ENCODE measurements around the gene LRBA.

The LRBA gene

GRCh38 chr4:150822407-150822806, 192.7 kb downstream of the LRBA start:
- H3K27ac ChIP-seq (ENCODE audit: low read depth, low read length): no peak overlapping the region
- no peaks in the 10 kb centered on the region for H3K4me1 ChIP-seq (ENCODE audit: control insufficient read depth, insufficient read depth, low read length)
- H3K27me3 ChIP-seq (ENCODE audit: control insufficient read depth, insufficient read depth, low read length): no peaks in the 10 kb centered on the region
- no peak overlapping the region for H3K9ac ChIP-seq (ENCODE audit: low read length)
- no peak overlapping the region for H3K4me3 ChIP-seq (ENCODE audit: low read length)
- H3K36me3 ChIP-seq (ENCODE audit: control insufficient read depth, insufficient read depth, low read length): no peaks in the 10 kb centered on the region

GRCh38 chr4:150821641-150822040, 193.4 kb downstream of the LRBA start:
- Histone ChIP-seq H3K27ac (ENCODE audit: low read depth, low read length) (no peak overlapping the region), H3K27me3 (ENCODE audit: control insufficient read depth, insufficient read depth, low read length) (no peaks in the 10 kb centered on the region), H3K4me3 (ENCODE audit: low read length) (no peak overlapping the region), H3K4me1 (ENCODE audit: control insufficient read depth, insufficient read depth, low read length) (no peaks in the 10 kb centered on the region), H3K36me3 (ENCODE audit: control insufficient read depth, insufficient read depth, low read length) (no peaks in the 10 kb centered on the region), H3K9ac (ENCODE audit: low read length) (no peak overlapping the region)

- Histone ChIP-seq H3K4me1 (ENCODE audit: control insufficient read depth, insufficient read depth, low read length) (no peaks in the 10 kb centered on the region), H3K4me3 (ENCODE audit: low read length) (no peak overlapping the region), H3K36me3 (ENCODE audit: control insufficient read depth, insufficient read depth, low read length) (no peaks in the 10 kb centered on the region), H3K27ac (ENCODE audit: low read depth, low read length) (no peak overlapping the region), H3K27me3 (ENCODE audit: control insufficient read depth, insufficient read depth, low read length) (no peaks in the 10 kb centered on the region), H3K9ac (ENCODE audit: low read length) (no peak overlapping the region)
Observed at GRCh38 chr4:150820409-150820808, 194.7 kb downstream of the LRBA start.

GRCh38 chr4:150818661-150819060, 196.4 kb downstream of the LRBA start:
- Histone ChIP-seq H3K27ac (ENCODE audit: low read depth, low read length) (no peak overlapping the region), H3K36me3 (ENCODE audit: control insufficient read depth, insufficient read depth, low read length) (no peaks in the 10 kb centered on the region), H3K27me3 (ENCODE audit: control insufficient read depth, insufficient read depth, low read length) (no peaks in the 10 kb centered on the region), H3K4me3 (ENCODE audit: low read length) (no peak overlapping the region), H3K9ac (ENCODE audit: low read length) (no peak overlapping the region), H3K4me1 (ENCODE audit: control insufficient read depth, insufficient read depth, low read length) (no peaks in the 10 kb centered on the region)

- Histone ChIP-seq H3K4me1 (ENCODE audit: control insufficient read depth, insufficient read depth, low read length) (no peaks in the 10 kb centered on the region), H3K27ac (ENCODE audit: low read depth, low read length) (no peak overlapping the region), H3K36me3 (ENCODE audit: control insufficient read depth, insufficient read depth, low read length) (no peaks in the 10 kb centered on the region), H3K4me3 (ENCODE audit: low read length) (no peak overlapping the region), H3K27me3 (ENCODE audit: control insufficient read depth, insufficient read depth, low read length) (no peaks in the 10 kb centered on the region), H3K9ac (ENCODE audit: low read length) (no peak overlapping the region)
Observed at GRCh38 chr4:150817804-150818528, 197.1 kb downstream of the LRBA start.

- Histone ChIP-seq H3K4me3 (ENCODE audit: low read length) (no peak overlapping the region), H3K27me3 (ENCODE audit: control insufficient read depth, insufficient read depth, low read length) (no peaks in the 10 kb centered on the region), H3K4me1 (ENCODE audit: control insufficient read depth, insufficient read depth, low read length) (no peaks in the 10 kb centered on the region), H3K27ac (ENCODE audit: low read depth, low read length) (no peak overlapping the region), H3K36me3 (ENCODE audit: control insufficient read depth, insufficient read depth, low read length) (no peaks in the 10 kb centered on the region), H3K9ac (ENCODE audit: low read length) (no peak overlapping the region)
Observed at GRCh38 chr4:150817017-150817416, 198.1 kb downstream of the LRBA start.

GRCh38 chr4:150816491-150816890, 198.6 kb downstream of the LRBA start:
- no peak overlapping the region for H3K4me3 ChIP-seq (ENCODE audit: low read length)
- no peaks in the 10 kb centered on the region for H3K36me3 ChIP-seq (ENCODE audit: control insufficient read depth, insufficient read depth, low read length)
- no peak overlapping the region for H3K9ac ChIP-seq (ENCODE audit: low read length)
- no peak overlapping the region for H3K27ac ChIP-seq (ENCODE audit: low read depth, low read length)
- H3K27me3 ChIP-seq (ENCODE audit: control insufficient read depth, insufficient read depth, low read length): no peaks in the 10 kb centered on the region
- H3K4me1 ChIP-seq (ENCODE audit: control insufficient read depth, insufficient read depth, low read length): no peaks in the 10 kb centered on the region

GRCh38 chr4:150814873-150815272, 200.2 kb downstream of the LRBA start:
- no peak overlapping the region for H3K4me3 ChIP-seq (ENCODE audit: low read length)
- no peak overlapping the region for H3K9ac ChIP-seq (ENCODE audit: low read length)
- no peaks in the 10 kb centered on the region for H3K4me1 ChIP-seq (ENCODE audit: control insufficient read depth, insufficient read depth, low read length)
- no peaks in the 10 kb centered on the region for H3K27me3 ChIP-seq (ENCODE audit: control insufficient read depth, insufficient read depth, low read length)
- no peaks in the 10 kb centered on the region for H3K36me3 ChIP-seq (ENCODE audit: control insufficient read depth, insufficient read depth, low read length)
- no peak overlapping the region for H3K27ac ChIP-seq (ENCODE audit: low read depth, low read length)

- H3K4me3 ChIP-seq (ENCODE audit: low read length): no peak overlapping the region
- no peaks in the 10 kb centered on the region for H3K36me3 ChIP-seq (ENCODE audit: control insufficient read depth, insufficient read depth, low read length)
- H3K9ac ChIP-seq (ENCODE audit: low read length): no peak overlapping the region
Observed at GRCh38 chr4:150805183-150806025, 209.7 kb downstream of the LRBA start.

GRCh38 chr4:150801833-150802232, 213.3 kb downstream of the LRBA start:
- no peak overlapping the region for H3K4me3 ChIP-seq (ENCODE audit: low read length)
- no peaks in the 10 kb centered on the region for H3K4me1 ChIP-seq (ENCODE audit: control insufficient read depth, insufficient read depth, low read length)
- H3K9ac ChIP-seq (ENCODE audit: low read length): no peak overlapping the region
- H3K36me3 ChIP-seq (ENCODE audit: control insufficient read depth, insufficient read depth, low read length): no peaks in the 10 kb centered on the region
- H3K27ac ChIP-seq (ENCODE audit: low read depth, low read length): no peak overlapping the region
- H3K27me3 ChIP-seq (ENCODE audit: control insufficient read depth, insufficient read depth, low read length): no peaks in the 10 kb centered on the region

More at GRCh38 chr4:150805183-150806025, 209.7 kb downstream of the LRBA start:
- Histone ChIP-seq H3K4me1 (ENCODE audit: control insufficient read depth, insufficient read depth, low read length) (no peaks in the 10 kb centered on the region), H3K27ac (ENCODE audit: low read depth, low read length) (no peak overlapping the region), H3K27me3 (ENCODE audit: control insufficient read depth, insufficient read depth, low read length) (no peaks in the 10 kb centered on the region)

- Histone ChIP-seq H3K27ac (ENCODE audit: low read depth, low read length) (no peak overlapping the region), H3K4me3 (ENCODE audit: low read length) (no peak overlapping the region), H3K36me3 (ENCODE audit: control insufficient read depth, insufficient read depth, low read length) (no peaks in the 10 kb centered on the region), H3K9ac (ENCODE audit: low read length) (no peak overlapping the region), H3K4me1 (ENCODE audit: control insufficient read depth, insufficient read depth, low read length) (no peaks in the 10 kb centered on the region), H3K27me3 (ENCODE audit: control insufficient read depth, insufficient read depth, low read length) (no peaks in the 10 kb centered on the region)
Observed at GRCh38 chr4:150799207-150799606, 215.9 kb downstream of the LRBA start.

GRCh38 chr4:150794706-150795105, 220.4 kb downstream of the LRBA start:
- H3K27ac ChIP-seq (ENCODE audit: low read depth, low read length): no peak overlapping the region
- H3K9ac ChIP-seq (ENCODE audit: low read length): no peak overlapping the region
- H3K4me1 ChIP-seq (ENCODE audit: control insufficient read depth, insufficient read depth, low read length): no peaks in the 10 kb centered on the region
- H3K27me3 ChIP-seq (ENCODE audit: control insufficient read depth, insufficient read depth, low read length): no peaks in the 10 kb centered on the region
- no peaks in the 10 kb centered on the region for H3K36me3 ChIP-seq (ENCODE audit: control insufficient read depth, insufficient read depth, low read length)
- no peak overlapping the region for H3K4me3 ChIP-seq (ENCODE audit: low read length)

Measured in rectal smooth muscle tissue (tissue), 1 donor.